Measurements from ENCODE around the gene MYL6B. TPM values are rescaled to one million over a fixed set of nuclear protein-coding genes. Genes with fewer than 3 reads are reported as not detected.

The MYL6B gene
- total and polyA plus RNA-seq, 2 of the 4 experiments (the other 2 are of a cell fraction), result 78.3 to 112 TPM

DNA sequence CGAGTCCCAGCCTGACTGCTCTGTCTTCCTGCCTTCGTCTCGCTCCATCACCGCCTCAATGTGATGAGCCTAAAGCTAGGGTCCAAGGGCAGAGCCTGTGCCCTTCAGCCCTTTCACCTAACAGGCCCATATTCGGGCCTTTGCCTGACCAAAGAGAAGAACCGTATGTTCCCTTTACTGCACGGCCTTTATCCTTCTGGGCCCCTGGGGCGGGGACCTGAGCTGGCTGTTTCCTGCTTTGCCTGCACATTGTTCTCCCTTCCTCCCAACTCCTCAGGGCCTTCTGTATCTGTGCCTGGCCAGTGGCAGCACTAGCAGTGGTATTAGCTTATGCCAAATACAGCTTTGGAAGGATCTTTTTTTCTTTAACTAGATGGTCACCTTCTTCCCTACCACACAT lies 8.5 kb upstream of the MYL6B start:
- WGBS, 2 experiments (ENCODE audit: extremely low coverage in 2 of 2, insufficient read length in 1 of 2), result 93% methylated on average over 3 of the region's 8 CpGs; no CpG with 5 or more reads in 1 of the 2 experiments
- no peak overlapping the region for H3K23ac ChIP-seq (ENCODE audit: low read depth, low read length)
- H3K4me3 ChIP-seq (ENCODE audit: insufficient read depth, low read depth, low read length), result no peak overlapping the region
- no peak overlapping the region for H2BK15ac ChIP-seq (ENCODE audit: low read depth, low read length)
- DNase-seq (no peak), ATAC-seq (ENCODE audit: low read depth) (no peak)
- intact Hi-C loops (cut with micrococcal nuclease), result no loop called here
- no peaks in the 10 kb centered on the region; the same call in 1 of the 2 replicates for H3K4me1 ChIP-seq (ENCODE audit: control insufficient read depth, insufficient read depth, low read length)
- H4K5ac ChIP-seq (ENCODE audit: low read depth, low read length), result no peak overlapping the region
- no peak overlapping the region for H2AK9ac ChIP-seq (replicated peaks; ENCODE audit: low read depth, low read length, poor library complexity)
- TF ChIP-seq RAD21 (IDR thresholded peaks at IDR 0.05; ENCODE audit: low read length) (no peak), FOS (IDR thresholded peaks at IDR 0.05; ENCODE audit: low read depth, low read length) (no peak), MAZ (IDR thresholded peaks at IDR 0.05; ENCODE audit: borderline replicate concordance, low read depth, low read length) (no peak), SMC3 (IDR thresholded peaks at IDR 0.05; ENCODE audit: low read depth, low read length) (no peak), RCOR1 (IDR thresholded peaks at IDR 0.05; ENCODE audit: insufficient replicate concordance, low read length) (no peak), MXI1 (IDR thresholded peaks at IDR 0.05; ENCODE audit: borderline replicate concordance, low read depth, low read length) (no peak), POLR2A (IDR thresholded peaks at IDR 0.05; ENCODE audit: low read depth, low read length) (no peak), RFX5 (IDR thresholded peaks at IDR 0.05; ENCODE audit: low read depth, low read length) (no peak), MAFK (IDR thresholded peaks at IDR 0.05; ENCODE audit: low read depth, low read length) (no peak), BHLHE40 (IDR thresholded peaks at IDR 0.05; ENCODE audit: low read depth, low read length) (no peak), CHD1 (IDR thresholded peaks at IDR 0.05; ENCODE audit: low read depth, low read length) (no peak), NFE2L2 (IDR thresholded peaks at IDR 0.05; ENCODE audit: low read depth, low read length) (no peak), CEBPB (IDR thresholded peaks at IDR 0.05; ENCODE audit: low read depth, low read length) (no peak)
- TF ChIP-seq, protein P1, sequence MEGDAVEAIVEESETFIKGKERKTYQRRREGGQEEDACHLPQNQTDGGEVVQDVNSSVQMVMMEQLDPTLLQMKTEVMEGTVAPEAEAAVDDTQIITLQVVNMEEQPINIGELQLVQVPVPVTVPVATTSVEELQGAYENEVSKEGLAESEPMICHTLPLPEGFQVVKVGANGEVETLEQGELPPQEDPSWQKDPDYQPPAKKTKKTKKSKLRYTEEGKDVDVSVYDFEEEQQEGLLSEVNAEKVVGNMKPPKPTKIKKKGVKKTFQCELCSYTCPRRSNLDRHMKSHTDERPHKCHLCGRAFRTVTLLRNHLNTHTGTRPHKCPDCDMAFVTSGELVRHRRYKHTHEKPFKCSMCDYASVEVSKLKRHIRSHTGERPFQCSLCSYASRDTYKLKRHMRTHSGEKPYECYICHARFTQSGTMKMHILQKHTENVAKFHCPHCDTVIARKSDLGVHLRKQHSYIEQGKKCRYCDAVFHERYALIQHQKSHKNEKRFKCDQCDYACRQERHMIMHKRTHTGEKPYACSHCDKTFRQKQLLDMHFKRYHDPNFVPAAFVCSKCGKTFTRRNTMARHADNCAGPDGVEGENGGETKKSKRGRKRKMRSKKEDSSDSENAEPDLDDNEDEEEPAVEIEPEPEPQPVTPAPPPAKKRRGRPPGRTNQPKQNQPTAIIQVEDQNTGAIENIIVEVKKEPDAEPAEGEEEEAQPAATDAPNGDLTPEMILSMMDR (conservative IDR thresholded peaks at IDR 0.05; ENCODE audit: low read depth, low read length), result no peak
- TF ChIP-seq, protein P2, sequence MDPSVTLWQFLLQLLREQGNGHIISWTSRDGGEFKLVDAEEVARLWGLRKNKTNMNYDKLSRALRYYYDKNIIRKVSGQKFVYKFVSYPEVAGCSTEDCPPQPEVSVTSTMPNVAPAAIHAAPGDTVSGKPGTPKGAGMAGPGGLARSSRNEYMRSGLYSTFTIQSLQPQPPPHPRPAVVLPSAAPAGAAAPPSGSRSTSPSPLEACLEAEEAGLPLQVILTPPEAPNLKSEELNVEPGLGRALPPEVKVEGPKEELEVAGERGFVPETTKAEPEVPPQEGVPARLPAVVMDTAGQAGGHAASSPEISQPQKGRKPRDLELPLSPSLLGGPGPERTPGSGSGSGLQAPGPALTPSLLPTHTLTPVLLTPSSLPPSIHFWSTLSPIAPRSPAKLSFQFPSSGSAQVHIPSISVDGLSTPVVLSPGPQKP (IDR thresholded peaks at IDR 0.05; ENCODE audit: borderline replicate concordance, low read depth, low read length), result no peak
- TF ChIP-seq, protein P3, sequence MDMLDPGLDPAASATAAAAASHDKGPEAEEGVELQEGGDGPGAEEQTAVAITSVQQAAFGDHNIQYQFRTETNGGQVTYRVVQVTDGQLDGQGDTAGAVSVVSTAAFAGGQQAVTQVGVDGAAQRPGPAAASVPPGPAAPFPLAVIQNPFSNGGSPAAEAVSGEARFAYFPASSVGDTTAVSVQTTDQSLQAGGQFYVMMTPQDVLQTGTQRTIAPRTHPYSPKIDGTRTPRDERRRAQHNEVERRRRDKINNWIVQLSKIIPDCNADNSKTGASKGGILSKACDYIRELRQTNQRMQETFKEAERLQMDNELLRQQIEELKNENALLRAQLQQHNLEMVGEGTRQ (IDR thresholded peaks at IDR 0.05; ENCODE audit: low read depth, low read length), result no peak
- H3K9me1 ChIP-seq (ENCODE audit: insufficient read depth, low read length), result peaks cover 12% of the 10 kb centered on the region
- ChIA-PET CTCF (no interaction called here), POLR2A (ENCODE audit: unreplicated experiment) (no interaction called here)
- dilution Hi-C loops (cut with HindIII; ENCODE audit: low sequenced_read_pairs, unreplicated experiment), result no loop called here
- peaks cover 3 to 5% of the 10 kb centered on the region in 2 experiments; a peak in 1 of 4 replicates for H3K79me1 ChIP-seq (ENCODE audit: low read depth in 1 of 2, low read length in 2 of 2)
- H4K8ac ChIP-seq (ENCODE audit: low read depth in 2 of 2, low read length in 2 of 2), result no peak overlapping the region
- no peak overlapping the region for H3K56ac ChIP-seq (ENCODE audit: extremely low read depth, insufficient read depth, low read length)
- no peak overlapping the region for H3K4ac ChIP-seq (ENCODE audit: low read depth, low read length)
- no peak overlapping the region for H2BK20ac ChIP-seq (ENCODE audit: low read depth, low read length)
- H2BK120ac ChIP-seq (ENCODE audit: low read depth, low read length), result no peak overlapping the region
- H3K9me3 ChIP-seq (ENCODE audit: control insufficient read depth, insufficient read depth, low read length), result no peaks in the 10 kb centered on the region
- no peak overlapping the region for H3K9ac ChIP-seq (ENCODE audit: low read depth, low read length)
- no peak overlapping the region for H2AK5ac ChIP-seq (ENCODE audit: low read depth, low read length)
- no peak overlapping the region for H4K91ac ChIP-seq (ENCODE audit: insufficient read depth, low read depth, low read length)
- H3K14ac ChIP-seq (replicated peaks; ENCODE audit: low read depth, low read length), result no peak overlapping the region
- peaks cover 49% of the 10 kb centered on the region for H3K36me3 ChIP-seq (ENCODE audit: control insufficient read depth, insufficient read depth, low read length)
- no peak overlapping the region for H3K27ac ChIP-seq (ENCODE audit: insufficient read depth, low read length)
- no peak overlapping the region for H2BK5ac ChIP-seq (ENCODE audit: low read depth, low read length, poor library complexity, severe bottlenecking)
- H3K18ac ChIP-seq (ENCODE audit: low read depth, low read length), result no peak overlapping the region
- H3K4me2 ChIP-seq (ENCODE audit: low read depth, low read length), result no peak overlapping the region
- no peak overlapping the region for H2AFZ ChIP-seq (replicated peaks; ENCODE audit: low read length, poor library complexity)
- TSS peak; percentile 90 for BruUV-seq (replicated peaks)
- in situ Hi-C loops (cut with MboI; ENCODE audit: low sequenced_read_pairs), result no loop called here
- H3K27me3 ChIP-seq (ENCODE audit: control insufficient read depth, insufficient read depth, low read length), result no peaks in the 10 kb centered on the region
- H4K20me1 ChIP-seq (ENCODE audit: insufficient read depth, low read length), result no peaks in the 10 kb centered on the region; the same call in 1 of the 2 replicates

Data from IMR-90 (cell line).